ENCODE results near the gene CDH13.

Gene CDH13

GRCh38 chr16:83350481-83350880 is 723.7 kb downstream of the CDH13 start:
- Histone ChIP-seq H3K9me3 (ENCODE audit: low read depth, low read length) (no peaks in the 10 kb centered on the region), H3K9ac (ENCODE audit: insufficient read length) (no peak overlapping the region), H3K4me3 (no peak overlapping the region), H3K27ac (no peak overlapping the region), H3K36me3 (ENCODE audit: insufficient read depth, low read length) (no peaks in the 10 kb centered on the region)
- TF ChIP-seq POLR2AphosphoS5 (IDR thresholded peaks at IDR 0.05; ENCODE audit: borderline replicate concordance, low read depth, low read length) (no peak), FOXP2 (optimal IDR thresholded peaks at IDR 0.05; ENCODE audit: control extremely low read depth, extremely low read length, insufficient read depth) (no peak), EZH2 (IDR thresholded peaks at IDR 0.05) (no peak)
- DNase-seq (ENCODE audit: low read depth, low spot score): no peak

- no peak for TF ChIP-seq POLR2AphosphoS5 (IDR thresholded peaks at IDR 0.05; ENCODE audit: borderline replicate concordance, low read depth, low read length)
- no peak for TF ChIP-seq EZH2 (IDR thresholded peaks at IDR 0.05)
- TF ChIP-seq FOXP2 (optimal IDR thresholded peaks at IDR 0.05; ENCODE audit: control extremely low read depth, extremely low read length, insufficient read depth): no peak
- H3K9me3 ChIP-seq (ENCODE audit: low read depth, low read length): no peaks in the 10 kb centered on the region
- no peak for DNase-seq (ENCODE audit: low read depth, low spot score)
These were observed 725.1 kb downstream of the CDH13 start for GRCh38 chr16:83351846-83352245.

GRCh38 chr16:83353241-83353640 is 726.5 kb downstream of the CDH13 start:
- TF ChIP-seq POLR2AphosphoS5 (IDR thresholded peaks at IDR 0.05; ENCODE audit: borderline replicate concordance, low read depth, low read length): no peak
- TF ChIP-seq FOXP2 (optimal IDR thresholded peaks at IDR 0.05; ENCODE audit: control extremely low read depth, extremely low read length, insufficient read depth): no peak
- TF ChIP-seq EZH2 (IDR thresholded peaks at IDR 0.05): no peak

More at GRCh38 chr16:83351846-83352245, 725.1 kb downstream of the CDH13 start:
- Histone ChIP-seq H3K4me3 (no peak overlapping the region), H3K27ac (no peak overlapping the region), H3K36me3 (ENCODE audit: insufficient read depth, low read length) (no peaks in the 10 kb centered on the region), H3K9ac (ENCODE audit: insufficient read length) (no peak overlapping the region)

DNA sequence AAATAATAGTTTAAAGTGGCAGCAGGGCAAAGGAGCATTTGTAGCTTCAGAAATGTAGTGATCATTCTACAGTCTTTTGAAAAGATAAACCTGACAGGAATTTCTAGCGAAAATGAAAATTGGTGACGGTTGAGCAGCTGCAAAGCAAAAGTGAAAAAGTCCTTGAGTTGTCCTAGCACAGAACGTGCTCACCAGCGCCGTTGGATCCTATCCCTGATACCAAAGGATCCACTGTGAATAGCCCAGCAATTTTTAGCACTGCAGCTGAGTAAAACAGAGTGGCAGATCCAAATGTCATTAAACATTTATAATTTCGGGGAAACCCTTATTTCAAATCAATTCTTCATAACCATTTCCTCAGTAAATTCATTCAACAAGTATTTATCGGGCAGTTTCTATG is 727.2 kb downstream of the CDH13 start:
- TF ChIP-seq FOXP2 (optimal IDR thresholded peaks at IDR 0.05; ENCODE audit: control extremely low read depth, extremely low read length, insufficient read depth) (no peak), EZH2 (IDR thresholded peaks at IDR 0.05) (no peak), POLR2AphosphoS5 (IDR thresholded peaks at IDR 0.05; ENCODE audit: borderline replicate concordance, low read depth, low read length) (no peak)
- DNase-seq (ENCODE audit: low read depth, low spot score): no peak
- no peak overlapping the region for H3K9ac ChIP-seq (ENCODE audit: insufficient read length)

More at GRCh38 chr16:83353241-83353640, 726.5 kb downstream of the CDH13 start:
- Histone ChIP-seq H3K27ac (no peak overlapping the region), H3K9ac (ENCODE audit: insufficient read length) (no peak overlapping the region), H3K36me3 (ENCODE audit: insufficient read depth, low read length) (no peaks in the 10 kb centered on the region), H3K9me3 (ENCODE audit: low read depth, low read length) (no peaks in the 10 kb centered on the region), H3K4me3 (no peak overlapping the region)
- DNase-seq (ENCODE audit: low read depth, low spot score): no peak

DNA sequence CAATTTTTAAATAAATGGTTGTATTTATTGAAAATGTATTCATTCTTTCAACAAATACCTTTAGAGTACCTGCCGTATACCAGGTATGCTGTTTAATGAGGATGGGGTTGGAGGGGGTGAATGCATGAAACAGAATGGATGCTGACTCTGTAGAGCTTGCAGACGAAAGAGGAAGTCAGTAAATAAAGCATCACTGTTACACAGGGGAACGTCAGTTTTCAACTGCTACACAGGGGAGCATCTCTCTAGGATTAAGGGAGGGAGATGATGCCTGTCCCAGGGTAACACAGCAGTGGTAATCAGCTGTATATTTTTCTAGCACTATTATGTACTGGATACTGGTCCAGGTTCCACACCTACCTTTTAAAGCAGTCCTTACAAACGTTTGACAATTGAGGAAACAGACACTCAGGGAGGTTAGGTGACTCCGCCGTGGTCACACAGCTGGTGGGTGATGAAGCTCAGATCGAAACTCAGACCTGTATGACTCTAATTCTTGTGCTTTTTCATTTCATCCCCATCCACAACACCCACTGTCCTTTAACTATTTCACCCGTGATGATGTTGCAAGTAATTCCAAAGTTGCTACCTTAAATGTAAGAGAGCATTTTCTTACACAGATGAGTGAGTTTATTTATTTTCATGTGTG is 728.9 kb downstream of the CDH13 start:
- TF ChIP-seq EZH2 (IDR thresholded peaks at IDR 0.05) (no peak), FOXP2 (optimal IDR thresholded peaks at IDR 0.05; ENCODE audit: control extremely low read depth, extremely low read length, insufficient read depth) (no peak), POLR2AphosphoS5 (IDR thresholded peaks at IDR 0.05; ENCODE audit: borderline replicate concordance, low read depth, low read length) (no peak)
- Histone ChIP-seq H3K9me3 (ENCODE audit: low read depth, low read length) (no peaks in the 10 kb centered on the region), H3K36me3 (ENCODE audit: insufficient read depth, low read length) (no peaks in the 10 kb centered on the region), H3K9ac (ENCODE audit: insufficient read length) (no peak overlapping the region), H3K27ac (no peak overlapping the region), H3K4me3 (no peak overlapping the region)
- DNase-seq (ENCODE audit: low read depth, low spot score): no peak

More for the DNA sequence above, 727.2 kb downstream of the CDH13 start:
- H3K36me3 ChIP-seq (ENCODE audit: insufficient read depth, low read length): no peaks in the 10 kb centered on the region
- no peaks in the 10 kb centered on the region for H3K9me3 ChIP-seq (ENCODE audit: low read depth, low read length)
- H3K27ac ChIP-seq: no peak overlapping the region
- H3K4me3 ChIP-seq: no peak overlapping the region

DNA sequence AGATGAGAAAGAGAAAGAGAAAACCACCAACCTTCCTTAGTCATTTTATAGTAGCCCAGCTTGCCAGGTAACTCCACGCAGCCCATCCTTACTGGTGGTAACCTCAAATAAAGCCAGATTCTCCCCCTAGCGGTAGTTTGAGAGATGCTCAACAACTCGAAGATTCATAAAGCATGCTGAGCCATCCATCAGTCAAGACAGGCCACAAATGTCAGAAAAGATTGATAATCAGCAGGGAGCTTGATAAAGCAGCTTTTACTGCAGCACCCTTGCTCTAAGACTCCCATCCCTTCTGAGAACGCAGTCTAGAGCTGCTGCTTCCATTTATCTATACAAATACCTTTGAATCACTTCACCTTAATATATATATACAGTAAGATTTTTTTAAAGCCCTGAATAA is 729.5 kb downstream of the CDH13 start:
- no peak for DNase-seq (ENCODE audit: low read depth, low spot score)

DNA sequence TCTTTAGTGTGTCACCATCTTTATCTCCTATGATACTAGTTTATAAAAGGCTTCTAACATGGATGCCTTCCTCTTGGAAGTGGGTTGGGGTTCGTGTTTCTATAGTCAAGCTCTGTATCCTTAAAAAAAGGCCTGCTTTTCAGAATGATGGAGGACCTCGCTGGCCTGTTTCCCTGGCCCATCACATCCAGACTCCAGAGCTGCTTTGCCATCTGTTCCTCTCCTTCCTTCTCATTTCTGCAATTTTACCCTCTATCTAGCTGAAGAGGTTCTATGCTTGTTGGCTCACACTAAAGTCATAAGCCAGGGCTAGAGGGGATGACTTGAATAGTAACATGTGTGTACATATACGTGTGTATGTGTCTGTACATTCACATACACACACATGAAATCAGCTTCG is 730.2 kb downstream of the CDH13 start:
- no peak overlapping the region for H3K9ac ChIP-seq (ENCODE audit: insufficient read length)
- no peak overlapping the region for H3K27ac ChIP-seq
- no peaks in the 10 kb centered on the region for H3K9me3 ChIP-seq (ENCODE audit: low read depth, low read length)
- H3K4me3 ChIP-seq: no peak overlapping the region
- no peaks in the 10 kb centered on the region for H3K36me3 ChIP-seq (ENCODE audit: insufficient read depth, low read length)
- no peak for TF ChIP-seq FOXP2 (optimal IDR thresholded peaks at IDR 0.05; ENCODE audit: control extremely low read depth, extremely low read length, insufficient read depth)
- TF ChIP-seq POLR2AphosphoS5 (IDR thresholded peaks at IDR 0.05; ENCODE audit: borderline replicate concordance, low read depth, low read length): no peak
- TF ChIP-seq EZH2 (IDR thresholded peaks at IDR 0.05): no peak
- no peak for DNase-seq (ENCODE audit: low read depth, low spot score)

More for the DNA sequence above, 729.5 kb downstream of the CDH13 start:
- no peaks in the 10 kb centered on the region for H3K36me3 ChIP-seq (ENCODE audit: insufficient read depth, low read length)
- H3K9ac ChIP-seq (ENCODE audit: insufficient read length): no peak overlapping the region
- no peak for TF ChIP-seq POLR2AphosphoS5 (IDR thresholded peaks at IDR 0.05; ENCODE audit: borderline replicate concordance, low read depth, low read length)
- H3K4me3 ChIP-seq: no peak overlapping the region
- no peak overlapping the region for H3K27ac ChIP-seq
- H3K9me3 ChIP-seq (ENCODE audit: low read depth, low read length): no peaks in the 10 kb centered on the region

DNA sequence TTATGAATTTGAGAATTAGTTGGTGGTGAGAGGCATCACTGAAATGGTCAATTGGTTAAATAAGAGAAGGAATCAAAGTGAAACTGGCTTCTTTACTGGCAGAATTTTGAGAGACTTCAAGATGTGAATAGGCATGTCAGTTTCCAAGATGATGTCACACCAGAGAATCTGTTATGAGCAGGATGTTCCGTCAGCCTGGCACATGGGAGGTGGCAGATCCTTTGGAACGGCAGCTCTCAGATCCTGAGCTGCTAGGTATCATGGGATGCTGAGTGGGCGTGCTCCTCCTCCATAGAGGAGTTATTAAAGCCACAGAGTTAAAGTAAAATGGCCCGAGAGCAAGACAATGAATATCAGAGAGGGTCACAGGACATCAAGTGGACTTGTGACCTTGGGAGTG is 736.8 kb downstream of the CDH13 start:
- Histone ChIP-seq H3K4me3 (no peak overlapping the region), H3K9ac (ENCODE audit: insufficient read length) (no peak overlapping the region), H3K9me3 (ENCODE audit: low read depth, low read length) (no peaks in the 10 kb centered on the region), H3K27ac (no peak overlapping the region), H3K36me3 (ENCODE audit: insufficient read depth, low read length) (no peaks in the 10 kb centered on the region)
- TF ChIP-seq EZH2 (IDR thresholded peaks at IDR 0.05): no peak
- TF ChIP-seq FOXP2 (optimal IDR thresholded peaks at IDR 0.05; ENCODE audit: control extremely low read depth, extremely low read length, insufficient read depth): no peak
- TF ChIP-seq POLR2AphosphoS5 (IDR thresholded peaks at IDR 0.05; ENCODE audit: borderline replicate concordance, low read depth, low read length): no peak
- no peak for DNase-seq (ENCODE audit: low read depth, low spot score)

DNA sequence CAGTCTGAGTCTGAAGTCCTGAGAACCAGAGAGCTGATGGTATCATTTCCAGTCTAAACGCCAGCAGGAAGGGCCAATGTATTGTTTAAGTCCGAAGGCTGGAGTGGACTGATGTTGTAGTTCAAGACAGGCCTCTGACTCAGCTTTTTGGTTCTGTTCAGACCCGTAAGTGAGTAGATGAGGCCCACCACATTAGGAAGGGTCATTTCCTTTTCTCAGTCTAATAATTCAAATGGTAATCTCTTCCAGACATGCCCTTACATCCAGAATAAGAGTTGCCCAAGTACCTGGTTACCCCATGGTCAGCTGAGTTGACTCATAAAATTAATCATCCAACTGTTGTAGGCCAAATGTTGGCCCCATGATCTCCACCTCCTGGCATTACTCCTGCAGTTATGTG is 738.4 kb downstream of the CDH13 start:
- no peaks in the 10 kb centered on the region for H3K9me3 ChIP-seq (ENCODE audit: low read depth, low read length)
- no peak overlapping the region for H3K4me3 ChIP-seq
- H3K27ac ChIP-seq: no peak overlapping the region
- no peaks in the 10 kb centered on the region for H3K36me3 ChIP-seq (ENCODE audit: insufficient read depth, low read length)
- no peak overlapping the region for H3K9ac ChIP-seq (ENCODE audit: insufficient read length)
- no peak for TF ChIP-seq POLR2AphosphoS5 (IDR thresholded peaks at IDR 0.05; ENCODE audit: borderline replicate concordance, low read depth, low read length)
- DNase-seq (ENCODE audit: low read depth, low spot score): no peak

All from SK-N-MC (cell line).